HFFc6 (cell line): ENCODE measurements around the gene FAM171A1. TPM values are rescaled to one million over a fixed set of nuclear protein-coding genes. Genes with fewer than 3 reads are reported as not detected.

ENCODE experiments used
- DNase-seq: peaks from one replicate; pipeline ENCODE4 v3.0.0-alpha.2; 2018
- H3K27ac Mint-ChIP-seq: 2 replicates; pipeline ENCODE4 v1.8.0; 2020; ENCODE audit warnings: mild to moderate bottlenecking, mixed read lengths
- H3K27me3 Mint-ChIP-seq: 2 replicates; pipeline ENCODE4 v1.8.0; 2021; ENCODE audit warnings: mild to moderate bottlenecking, moderate library complexity, mixed read lengths; ENCODE audit not compliant: insufficient read depth
- H3K36me3 Mint-ChIP-seq: 2 replicates; pipeline ENCODE4 v1.8.0; 2021; ENCODE audit warnings: low read depth, mixed read lengths
- H3K4me1 Mint-ChIP-seq: 2 replicates; pipeline ENCODE4 v1.8.0; 2020; ENCODE audit warnings: low read depth, mixed read lengths
- H3K4me3 Mint-ChIP-seq: 2 replicates; pipeline ENCODE4 v1.8.0; 2020; ENCODE audit warnings: mild to moderate bottlenecking, moderate library complexity, mixed read lengths
- H3K9me3 Mint-ChIP-seq: 2 replicates; pipeline ENCODE4 v1.8.0; 2020; ENCODE audit warnings: mild to moderate bottlenecking, mixed read lengths
- CTCF ChIP-seq: fragments of 200-600 bp; sonication (generic); IDR thresholded peaks from 2 replicates; pipeline ENCODE4 v1.5.0; 2021; ENCODE audit warnings: antibody characterized with exemption, mild to moderate bottlenecking
- total RNA-seq, 6 experiments: library from RNA; stranded (reverse); fragmentation: NEBNext Ultra II Directional; extraction: Animal tissue kit (Norgen Biotek cat#: 25700); gene quantifications; 2 replicates in 1 of 6; 3 replicates in 5 of 6; pipeline ENCODE4 v1.2.3, GENCODE V29; 2021

The FAM171A1 gene
- total RNA-seq, 6 experiments from 2014 or later = 33.4 to 60.7 (median 48.6) TPM

GRCh38 chr10:15188603-15189002 is 182.5 kb downstream of the FAM171A1 start:
- no peaks in the 10 kb centered on the region; the same call in 1 of the 2 replicates for H3K9me3 Mint-ChIP-seq
- DNase-seq = no peak
- no peak overlapping the region for H3K27ac Mint-ChIP-seq
- H3K27me3 Mint-ChIP-seq = peaks cover 1% of the 10 kb centered on the region; the same call in 1 of the 2 replicates
- no peak overlapping the region for H3K4me3 Mint-ChIP-seq
- peaks cover 7% of the 10 kb centered on the region; the same call in 1 of the 2 replicates for H3K36me3 Mint-ChIP-seq
- TF ChIP-seq CTCF = no peak
- peaks cover 9% of the 10 kb centered on the region for H3K4me1 Mint-ChIP-seq

- Mint-ChIP-seq H3K4me3 (no peak overlapping the region), H3K36me3 (0 out of 2 replicates have a peak, but pooled peaks cover 5% of the 10 kb centered on the region)
These were observed 187.2 kb downstream of the FAM171A1 start for GRCh38 chr10:15183689-15184481.

GRCh38 chr10:15182540-15183207 is 188.4 kb downstream of the FAM171A1 start:
- Mint-ChIP-seq H3K9me3 (no peaks in the 10 kb centered on the region; the same call in 1 of the 2 replicates), H3K36me3 (0 out of 2 replicates have a peak, but pooled peaks cover 5% of the 10 kb centered on the region), H3K27ac (no peak overlapping the region), H3K27me3 (peaks cover 6% of the 10 kb centered on the region), H3K4me1 (peaks cover 15% of the 10 kb centered on the region), H3K4me3 (no peak overlapping the region)
- no peak for DNase-seq
- no peak for TF ChIP-seq CTCF

More at GRCh38 chr10:15183689-15184481, 187.2 kb downstream of the FAM171A1 start:
- DNase-seq = no peak
- TF ChIP-seq CTCF = no peak
- no peak overlapping the region for H3K27ac Mint-ChIP-seq
- peaks cover 15% of the 10 kb centered on the region for H3K4me1 Mint-ChIP-seq
- H3K27me3 Mint-ChIP-seq = peaks cover 6% of the 10 kb centered on the region
- H3K9me3 Mint-ChIP-seq = no peaks in the 10 kb centered on the region; the same call in 1 of the 2 replicates

GRCh38 chr10:15181576-15182156 is 189.4 kb downstream of the FAM171A1 start:
- no peaks in the 10 kb centered on the region; the same call in 1 of the 2 replicates for H3K9me3 Mint-ChIP-seq
- 0 out of 2 replicates have a peak, but pooled peaks cover 5% of the 10 kb centered on the region for H3K36me3 Mint-ChIP-seq
- no peak overlapping the region for H3K27ac Mint-ChIP-seq
- TF ChIP-seq CTCF = no peak
- H3K4me3 Mint-ChIP-seq = no peak overlapping the region
- DNase-seq = no peak
- peaks cover 5% of the 10 kb centered on the region for H3K27me3 Mint-ChIP-seq
- peaks cover 15% of the 10 kb centered on the region for H3K4me1 Mint-ChIP-seq

GRCh38 chr10:15180736-15181135 is 190.4 kb downstream of the FAM171A1 start:
- 0 out of 2 replicates have a peak, but pooled peaks cover 5% of the 10 kb centered on the region for H3K36me3 Mint-ChIP-seq
- H3K4me3 Mint-ChIP-seq = no peak overlapping the region
- H3K4me1 Mint-ChIP-seq = peaks cover 15% of the 10 kb centered on the region
- no peak for TF ChIP-seq CTCF
- H3K27ac Mint-ChIP-seq = no peak overlapping the region
- no peaks in the 10 kb centered on the region for H3K9me3 Mint-ChIP-seq
- no peak for DNase-seq
- H3K27me3 Mint-ChIP-seq = peaks cover 5% of the 10 kb centered on the region
